Panc1 (cell line): ENCODE measurements around the gene SLC35E2B.

Source experiments
- CTCF ChIP-seq: fragments of 450-650 bp; IDR thresholded peaks from 2 replicates; pipeline ENCODE4 v1.5.1; 2017; ENCODE audit warnings: mild to moderate bottlenecking
- POLR2AphosphoS5 ChIP-seq: IDR thresholded peaks from 2 replicates; pipeline ENCODE4 v1.6.1; 2012; ENCODE audit warnings: mild to moderate bottlenecking, low read depth, low read length, moderate library complexity
- TF ChIP-seq, protein P1 (sequence below), 2 experiments: IDR thresholded peaks; 2 replicates each; pipeline ENCODE4 v1.6.1; 2011 to 2012; ENCODE audit warnings: low read depth in 2 of 2, control low read depth in 1 of 2, low read length in 1 of 2, mild to moderate bottlenecking in 1 of 2, moderate library complexity in 1 of 2; ENCODE audit not compliant: insufficient read depth in 1 of 2

DNA sequence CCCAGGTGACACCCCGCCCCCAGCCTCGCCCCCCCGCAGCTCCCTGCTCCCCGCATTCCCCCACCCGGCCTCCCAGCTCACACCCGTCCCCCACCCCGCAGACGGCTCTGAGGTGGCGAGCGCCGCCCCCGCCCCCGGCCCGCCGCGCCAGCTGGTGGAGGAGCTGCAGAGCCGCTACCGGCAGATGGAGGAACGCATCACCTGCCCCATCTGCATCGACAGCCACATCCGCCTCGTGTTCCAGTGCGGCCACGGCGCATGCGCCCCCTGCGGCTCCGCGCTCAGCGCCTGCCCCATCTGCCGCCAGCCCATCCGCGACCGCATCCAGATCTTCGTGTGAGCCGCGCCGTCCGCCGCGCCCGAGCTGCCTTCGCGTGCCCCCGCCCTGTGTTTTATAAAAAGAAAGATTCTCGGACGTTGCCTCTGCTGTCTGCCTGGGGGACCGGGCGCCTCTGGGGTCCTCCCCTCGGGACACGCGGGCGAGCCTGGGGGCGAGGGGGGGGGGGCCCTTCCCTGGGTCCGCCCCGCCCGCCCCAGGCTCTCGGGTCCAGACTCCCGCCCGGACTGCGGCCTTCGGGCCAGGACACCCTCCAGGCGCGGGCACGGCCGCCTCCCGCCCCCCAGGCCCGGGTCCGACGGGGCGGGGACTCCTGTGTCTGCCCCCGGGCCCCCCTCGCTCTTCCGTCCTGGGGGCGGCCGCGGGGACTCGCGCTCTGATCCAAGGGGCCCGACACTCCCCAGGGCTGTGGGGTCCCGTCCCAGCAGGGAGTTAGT is 62.2 kb downstream of the SLC35E2B start:
- TF ChIP-seq CTCF (no peak), POLR2AphosphoS5 (no peak)
- TF ChIP-seq, protein P1, sequence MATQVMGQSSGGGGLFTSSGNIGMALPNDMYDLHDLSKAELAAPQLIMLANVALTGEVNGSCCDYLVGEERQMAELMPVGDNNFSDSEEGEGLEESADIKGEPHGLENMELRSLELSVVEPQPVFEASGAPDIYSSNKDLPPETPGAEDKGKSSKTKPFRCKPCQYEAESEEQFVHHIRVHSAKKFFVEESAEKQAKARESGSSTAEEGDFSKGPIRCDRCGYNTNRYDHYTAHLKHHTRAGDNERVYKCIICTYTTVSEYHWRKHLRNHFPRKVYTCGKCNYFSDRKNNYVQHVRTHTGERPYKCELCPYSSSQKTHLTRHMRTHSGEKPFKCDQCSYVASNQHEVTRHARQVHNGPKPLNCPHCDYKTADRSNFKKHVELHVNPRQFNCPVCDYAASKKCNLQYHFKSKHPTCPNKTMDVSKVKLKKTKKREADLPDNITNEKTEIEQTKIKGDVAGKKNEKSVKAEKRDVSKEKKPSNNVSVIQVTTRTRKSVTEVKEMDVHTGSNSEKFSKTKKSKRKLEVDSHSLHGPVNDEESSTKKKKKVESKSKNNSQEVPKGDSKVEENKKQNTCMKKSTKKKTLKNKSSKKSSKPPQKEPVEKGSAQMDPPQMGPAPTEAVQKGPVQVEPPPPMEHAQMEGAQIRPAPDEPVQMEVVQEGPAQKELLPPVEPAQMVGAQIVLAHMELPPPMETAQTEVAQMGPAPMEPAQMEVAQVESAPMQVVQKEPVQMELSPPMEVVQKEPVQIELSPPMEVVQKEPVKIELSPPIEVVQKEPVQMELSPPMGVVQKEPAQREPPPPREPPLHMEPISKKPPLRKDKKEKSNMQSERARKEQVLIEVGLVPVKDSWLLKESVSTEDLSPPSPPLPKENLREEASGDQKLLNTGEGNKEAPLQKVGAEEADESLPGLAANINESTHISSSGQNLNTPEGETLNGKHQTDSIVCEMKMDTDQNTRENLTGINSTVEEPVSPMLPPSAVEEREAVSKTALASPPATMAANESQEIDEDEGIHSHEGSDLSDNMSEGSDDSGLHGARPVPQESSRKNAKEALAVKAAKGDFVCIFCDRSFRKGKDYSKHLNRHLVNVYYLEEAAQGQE (IDR thresholded peaks at IDR 0.05; ENCODE audit: insufficient read depth in 1 of 2, low read depth in 2 of 2, low read length in 1 of 2): no peak
